Tibial artery (tissue), 4 donors: ENCODE data around the gene RDH12.

Source experiments
- DNase-seq, 2 donors: peaks; one replicate each; pipeline ENCODE4 v3.0.0-alpha.2; 2019
- H3K27ac ChIP-seq, 2 donors: fragments of 200-600 bp; sonication (generic) in 1 of 2; 1 replicate in 1 of 2; 2 replicates in 1 of 2; pipeline ENCODE4 v1.5.1; 2018 to 2019; ENCODE audit warnings: mild to moderate bottlenecking in 1 of 2
- H3K27me3 ChIP-seq, 2 donors: fragments of 200-600 bp; sonication (generic) in 1 of 2; one replicate each; pipeline versions ENCODE4 v1.5.1 to v1.6.0; 2016 to 2019
- H3K36me3 ChIP-seq, 3 donors: fragments of 200-600 bp; sonication (generic) in 2 of 3; one replicate each; pipeline ENCODE4 v1.5.1; 2016 to 2019; ENCODE audit warnings: mild to moderate bottlenecking in 2 of 3
- H3K4me1 ChIP-seq, 4 donors: fragments of 200-600 bp; sonication (generic) in 2 of 4; 1 replicate in 3 of 4; 2 replicates in 1 of 4; pipeline ENCODE4 v1.5.1; 2016 to 2019
- H3K4me3 ChIP-seq, 2 donors: fragments of 200-600 bp; sonication (generic) in 1 of 2; 1 replicate in 1 of 2; 2 replicates in 1 of 2; pipeline ENCODE4 v1.5.1; 2018 to 2019; ENCODE audit warnings: mild to moderate bottlenecking in 2 of 2
- H3K9me3 ChIP-seq, 3 donors: fragments of 200-600 bp; sonication (generic) in 1 of 3; one replicate each; pipeline ENCODE4 v1.5.1; 2016 to 2019
- CTCF ChIP-seq, 2 experiments: fragments of 200-600 bp in 1 of 2; fragments of 450-650 bp in 1 of 2; IDR thresholded peaks; one replicate each; pipeline ENCODE4 v1.5.1; 2017 to 2019; ENCODE audit warnings: antibody characterized with exemption in 2 of 2, mild to moderate bottlenecking in 1 of 2, moderate library complexity in 1 of 2
- intact Hi-C: fragments of 100-400 bp; cut with DNase I; formaldehyde crosslinking; loops from one replicate; pipeline ENCODE4 v1.15.0; 2023; ENCODE audit warnings: low total_unique reads

Gene RDH12

DNA sequence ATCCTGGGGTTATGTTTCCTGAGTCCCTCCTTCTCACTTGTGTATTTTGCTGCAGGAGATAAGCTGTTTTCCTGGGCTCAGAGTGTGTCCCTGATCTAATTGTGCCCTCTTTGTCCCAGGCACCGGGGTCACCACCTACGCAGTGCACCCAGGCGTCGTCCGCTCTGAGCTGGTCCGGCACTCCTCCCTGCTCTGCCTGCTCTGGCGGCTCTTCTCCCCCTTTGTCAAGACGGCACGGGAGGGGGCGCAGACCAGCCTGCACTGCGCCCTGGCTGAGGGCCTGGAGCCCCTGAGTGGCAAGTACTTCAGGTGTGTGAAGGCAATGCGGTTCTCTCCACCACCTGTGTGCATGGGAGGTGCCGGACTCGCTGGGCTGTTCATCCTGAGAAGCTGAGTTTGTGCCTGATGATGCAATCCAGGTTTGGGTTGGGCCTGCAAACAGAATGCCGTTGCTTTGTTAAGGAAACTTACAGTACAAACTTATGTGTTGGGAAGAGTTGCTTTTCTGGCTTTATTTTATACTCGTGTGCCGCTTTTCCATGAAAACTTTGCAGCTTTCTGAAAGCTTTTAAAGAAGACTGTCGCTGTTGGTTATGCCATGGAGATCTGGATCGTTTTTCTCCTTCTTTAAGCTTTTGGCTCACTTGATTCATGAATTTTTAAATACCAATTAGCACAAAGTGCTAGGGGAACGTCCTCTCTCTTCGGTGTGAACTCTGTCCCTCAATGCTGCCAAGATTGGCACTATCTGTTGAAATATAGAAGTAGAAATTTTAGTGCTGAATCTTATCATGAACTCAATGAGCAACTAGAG lies 27.6 kb downstream of the RDH12 start:
- TF ChIP-seq CTCF (IDR thresholded peaks at IDR 0.05): no peak
- DNase-seq: no peak
- H3K9me3 ChIP-seq: no peaks in the 10 kb centered on the region
- no peak overlapping the region for H3K27ac ChIP-seq
- intact Hi-C loops: no loop called here
- peaks cover 0 to 3% of the 10 kb centered on the region in 2 donors for H3K27me3 ChIP-seq
- no peak overlapping the region for H3K4me3 ChIP-seq
- no peaks in the 10 kb centered on the region for H3K4me1 ChIP-seq
- H3K36me3 ChIP-seq: no peaks in the 10 kb centered on the region

- no peak for DNase-seq
- Histone ChIP-seq H3K27ac (no peak overlapping the region), H3K4me3 (no peak overlapping the region), H3K27me3 (peaks cover 0 to 3% of the 10 kb centered on the region in 2 donors), H3K9me3 (no peaks in the 10 kb centered on the region), H3K36me3 (no peaks in the 10 kb centered on the region), H3K4me1 (peaks cover 0 to under 1% (median 0%) of the 10 kb centered on the region in 4 donors)
- intact Hi-C loops: no loop called here
- TF ChIP-seq CTCF (IDR thresholded peaks at IDR 0.05): no peak
Measured at GRCh38 chr14:67733616-67734015, 31.9 kb downstream of the RDH12 start.

GRCh38 chr14:67734675-67735074 lies 33.0 kb downstream of the RDH12 start:
- peaks cover 0 to 10% (median 0%) of the 10 kb centered on the region in 4 donors for H3K4me1 ChIP-seq

GRCh38 chr14:67735336-67736147 lies 33.9 kb downstream of the RDH12 start:
- Histone ChIP-seq H3K9me3 (no peaks in the 10 kb centered on the region), H3K27me3 (no peaks in the 10 kb centered on the region), H3K27ac (no peak overlapping the region), H3K4me1 (peaks cover 0 to 11% (median 0%) of the 10 kb centered on the region in 4 donors), H3K36me3 (no peaks in the 10 kb centered on the region), H3K4me3 (no peak overlapping the region)
- no peak for DNase-seq
- intact Hi-C loops: no loop called here
- no peak for TF ChIP-seq CTCF (IDR thresholded peaks at IDR 0.05)

More at GRCh38 chr14:67734675-67735074, 33.0 kb downstream of the RDH12 start:
- no peaks in the 10 kb centered on the region for H3K27me3 ChIP-seq
- H3K27ac ChIP-seq: no peak overlapping the region
- H3K36me3 ChIP-seq: no peaks in the 10 kb centered on the region
- no peak for TF ChIP-seq CTCF (IDR thresholded peaks at IDR 0.05)
- DNase-seq: no peak
- intact Hi-C loops: no loop called here
- H3K4me3 ChIP-seq: no peak overlapping the region
- no peaks in the 10 kb centered on the region for H3K9me3 ChIP-seq

GRCh38 chr14:67736771-67737170 lies 35.1 kb downstream of the RDH12 start:
- TF ChIP-seq CTCF (IDR thresholded peaks at IDR 0.05): no peak
- Histone ChIP-seq H3K4me1 (peaks cover 0 to 11% (median 0%) of the 10 kb centered on the region in 4 donors), H3K27me3 (no peaks in the 10 kb centered on the region), H3K9me3 (no peaks in the 10 kb centered on the region), H3K27ac (no peak overlapping the region), H3K36me3 (no peaks in the 10 kb centered on the region), H3K4me3 (no peak overlapping the region)
- intact Hi-C loops: no loop called here
- DNase-seq: no peak
